ENCODE results near the gene SNX6.

DNA sequence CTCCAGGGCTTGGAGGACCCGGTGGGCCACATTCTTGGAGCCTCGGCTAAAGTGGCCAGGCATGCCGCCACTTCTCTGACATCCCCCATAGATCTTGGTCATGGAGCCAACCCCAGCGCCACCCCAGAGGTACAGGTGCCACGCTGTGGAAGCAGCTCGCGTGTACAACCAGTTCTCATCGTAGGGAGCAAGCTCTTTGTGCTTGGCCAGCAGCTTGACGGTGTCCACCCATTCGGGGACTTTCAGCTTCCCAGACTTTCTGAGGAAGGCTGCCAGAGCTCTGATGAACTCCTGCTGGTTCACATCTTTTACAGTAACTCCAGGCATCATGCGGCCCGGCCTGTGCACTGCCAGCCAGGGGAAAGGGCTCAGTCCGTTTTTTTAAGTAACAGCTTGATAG, 61.1 kb downstream of the SNX6 start:
- TF ChIP-seq, protein P1, sequence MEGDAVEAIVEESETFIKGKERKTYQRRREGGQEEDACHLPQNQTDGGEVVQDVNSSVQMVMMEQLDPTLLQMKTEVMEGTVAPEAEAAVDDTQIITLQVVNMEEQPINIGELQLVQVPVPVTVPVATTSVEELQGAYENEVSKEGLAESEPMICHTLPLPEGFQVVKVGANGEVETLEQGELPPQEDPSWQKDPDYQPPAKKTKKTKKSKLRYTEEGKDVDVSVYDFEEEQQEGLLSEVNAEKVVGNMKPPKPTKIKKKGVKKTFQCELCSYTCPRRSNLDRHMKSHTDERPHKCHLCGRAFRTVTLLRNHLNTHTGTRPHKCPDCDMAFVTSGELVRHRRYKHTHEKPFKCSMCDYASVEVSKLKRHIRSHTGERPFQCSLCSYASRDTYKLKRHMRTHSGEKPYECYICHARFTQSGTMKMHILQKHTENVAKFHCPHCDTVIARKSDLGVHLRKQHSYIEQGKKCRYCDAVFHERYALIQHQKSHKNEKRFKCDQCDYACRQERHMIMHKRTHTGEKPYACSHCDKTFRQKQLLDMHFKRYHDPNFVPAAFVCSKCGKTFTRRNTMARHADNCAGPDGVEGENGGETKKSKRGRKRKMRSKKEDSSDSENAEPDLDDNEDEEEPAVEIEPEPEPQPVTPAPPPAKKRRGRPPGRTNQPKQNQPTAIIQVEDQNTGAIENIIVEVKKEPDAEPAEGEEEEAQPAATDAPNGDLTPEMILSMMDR (IDR thresholded peaks at IDR 0.05; ENCODE audit: poor library complexity): no peak
- no peak for TF ChIP-seq EZH2 (IDR thresholded peaks at IDR 0.05; ENCODE audit: borderline replicate concordance)
